Measurements from ENCODE around the gene IQSEC2. TPM values are rescaled to one million over a fixed set of nuclear protein-coding genes. Genes with fewer than 3 reads are reported as not detected.
A peak's percentile ranks its signal among the peaks of the same experiment; 100 is the strongest.

IQSEC2 gene
- 0.14 and 0.21 TPM in 2 replicates for total RNA-seq

DNA sequence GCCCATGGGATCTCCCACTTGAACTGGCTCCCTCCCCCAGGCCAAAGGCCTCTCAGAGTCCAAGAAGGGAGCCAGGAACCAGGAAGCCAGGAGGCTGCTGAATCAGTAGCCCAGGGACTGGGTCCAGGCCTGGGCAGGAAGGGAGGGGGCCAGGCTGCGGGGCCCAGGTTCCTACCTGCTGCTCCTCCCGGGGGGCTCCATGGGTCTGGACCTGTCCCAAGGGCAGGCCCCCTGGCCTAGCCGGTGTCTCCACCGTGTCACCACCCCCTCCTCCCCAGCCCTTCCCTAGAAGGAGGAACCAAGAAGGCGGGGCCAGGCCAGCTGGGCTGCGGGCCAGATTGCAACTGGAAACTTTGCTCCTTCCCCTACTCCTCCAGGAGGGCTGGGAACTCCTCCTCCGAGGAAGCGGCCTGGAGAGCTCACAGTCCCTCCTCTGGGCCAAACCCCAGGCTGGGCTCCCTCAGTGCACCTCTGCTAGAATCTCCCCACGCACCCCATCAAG lies at the start of gene IQSEC2:
Gene IQSEC2 (minus strand): TSS at position 264 of the 502 bp plus-strand sequence.
- Mint-ChIP-seq H3K27me3 (ENCODE audit: low read depth) (no peaks in the 10 kb centered on the region), H3K36me3 (ENCODE audit: low read depth) (no peaks in the 10 kb centered on the region), H3K27ac (no peak within 1 kb of the TSS), H3K4me1 (ENCODE audit: low read depth) (peaks cover 3% of the 10 kb centered on the region), H3K4me3 (ENCODE audit: low read depth) (no peak within 1 kb of the TSS), H3K9me3 (no peaks in the 10 kb centered on the region)
- intact Hi-C loops (cut with micrococcal nuclease): no loop called here
- no peak for DNase-seq (ENCODE audit: low spot score)

- no peak for DNase-seq (ENCODE audit: low spot score)
- Mint-ChIP-seq H3K27me3 (ENCODE audit: low read depth) (peaks cover 38% of the 10 kb centered on the region), H3K4me1 (ENCODE audit: low read depth) (no peaks in the 10 kb centered on the region), H3K4me3 (ENCODE audit: low read depth) (no peak overlapping the region), H3K9me3 (no peaks in the 10 kb centered on the region), H3K27ac (no peak overlapping the region), H3K36me3 (ENCODE audit: low read depth) (no peaks in the 10 kb centered on the region)
- intact Hi-C loops (cut with micrococcal nuclease): no loop called here
Measured at GRCh38 chrX:53330331-53330730, 48.9 kb upstream of the IQSEC2 start.

- Mint-ChIP-seq H3K4me3 (ENCODE audit: low read depth) (no peak overlapping the region), H3K9me3 (no peaks in the 10 kb centered on the region), H3K27ac (no peak overlapping the region), H3K27me3 (ENCODE audit: low read depth) (peaks cover 59% of the 10 kb centered on the region), H3K36me3 (ENCODE audit: low read depth) (no peaks in the 10 kb centered on the region), H3K4me1 (ENCODE audit: low read depth) (peaks cover 12% of the 10 kb centered on the region)
- intact Hi-C loops (cut with micrococcal nuclease): no loop called here
- no peak for DNase-seq (ENCODE audit: low spot score)
Measured at GRCh38 chrX:53324803-53325202, 43.4 kb upstream of the IQSEC2 start.

GRCh38 chrX:53324085-53324484 lies 42.7 kb upstream of the IQSEC2 start:
- intact Hi-C loops (cut with micrococcal nuclease): no loop called here
- no peak overlapping the region for H3K27ac Mint-ChIP-seq
- H3K9me3 Mint-ChIP-seq: no peaks in the 10 kb centered on the region
- H3K36me3 Mint-ChIP-seq (ENCODE audit: low read depth): no peaks in the 10 kb centered on the region
- DNase-seq (ENCODE audit: low spot score): no peak
- H3K4me1 Mint-ChIP-seq (ENCODE audit: low read depth): peaks cover 13% of the 10 kb centered on the region
- H3K27me3 Mint-ChIP-seq (ENCODE audit: low read depth): peaks cover 63% of the 10 kb centered on the region
- H3K4me3 Mint-ChIP-seq (ENCODE audit: low read depth): no peak overlapping the region

- peaks cover 13% of the 10 kb centered on the region for H3K4me1 Mint-ChIP-seq (ENCODE audit: low read depth)
- no peak for DNase-seq (ENCODE audit: low spot score)
- H3K27ac Mint-ChIP-seq: no peak overlapping the region
- H3K27me3 Mint-ChIP-seq (ENCODE audit: low read depth): peaks cover 70% of the 10 kb centered on the region
- no peaks in the 10 kb centered on the region for H3K36me3 Mint-ChIP-seq (ENCODE audit: low read depth)
- intact Hi-C loops (cut with micrococcal nuclease): no loop called here
- no peaks in the 10 kb centered on the region for H3K9me3 Mint-ChIP-seq
- H3K4me3 Mint-ChIP-seq (ENCODE audit: low read depth): no peak overlapping the region
Measured at GRCh38 chrX:53323196-53323595, 41.8 kb upstream of the IQSEC2 start.

DNA sequence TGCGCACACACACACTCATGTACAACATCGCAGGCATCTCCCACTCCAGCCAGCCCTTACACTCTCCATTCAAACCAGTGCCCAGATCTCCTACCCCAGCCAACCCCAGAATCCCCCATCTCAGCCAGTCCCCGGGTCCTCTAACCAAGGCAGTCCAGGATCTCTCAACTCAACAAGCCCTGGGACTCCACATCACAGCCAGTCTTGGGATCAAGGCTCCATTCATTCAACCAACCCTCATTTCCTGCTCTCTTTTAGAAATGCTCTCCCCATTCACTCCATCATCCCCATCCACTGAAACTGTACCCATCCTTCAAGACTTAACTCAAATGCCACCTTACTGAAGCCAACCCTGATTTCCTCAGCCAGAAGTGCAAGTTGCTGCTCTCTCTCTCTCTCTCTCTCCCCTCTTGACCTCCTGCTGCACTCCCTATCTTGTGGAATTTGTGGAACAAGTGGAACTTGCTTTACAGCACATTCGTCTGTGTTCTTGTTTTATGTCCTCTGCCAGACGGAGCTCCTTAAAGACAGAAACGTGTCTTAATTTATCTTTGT lies 40.6 kb upstream of the IQSEC2 start:
- Mint-ChIP-seq H3K9me3 (no peaks in the 10 kb centered on the region), H3K27ac (no peak overlapping the region), H3K4me1 (ENCODE audit: low read depth) (peaks cover 15% of the 10 kb centered on the region), H3K4me3 (ENCODE audit: low read depth) (peak overlapping the region; percentile 69), H3K36me3 (ENCODE audit: low read depth) (no peaks in the 10 kb centered on the region), H3K27me3 (ENCODE audit: low read depth) (peaks cover 69% of the 10 kb centered on the region)
- DNase-seq (ENCODE audit: low spot score): no peak
- intact Hi-C loops (cut with micrococcal nuclease): no loop called here

- Mint-ChIP-seq H3K27ac (no peak overlapping the region), H3K4me1 (ENCODE audit: low read depth) (peaks cover 15% of the 10 kb centered on the region), H3K27me3 (ENCODE audit: low read depth) (peaks cover 68% of the 10 kb centered on the region), H3K4me3 (ENCODE audit: low read depth) (peak overlapping the region; percentile 69), H3K36me3 (ENCODE audit: low read depth) (no peaks in the 10 kb centered on the region), H3K9me3 (no peaks in the 10 kb centered on the region)
- no peak for DNase-seq (ENCODE audit: low spot score)
- intact Hi-C loops (cut with micrococcal nuclease): no loop called here
Measured at GRCh38 chrX:53321230-53321942, 40.0 kb upstream of the IQSEC2 start.

- no peak overlapping the region for H3K4me3 Mint-ChIP-seq (ENCODE audit: low read depth)
- intact Hi-C loops (cut with micrococcal nuclease): no loop called here
- H3K27ac Mint-ChIP-seq: no peak overlapping the region
- no peak for DNase-seq (ENCODE audit: low spot score)
- H3K4me1 Mint-ChIP-seq (ENCODE audit: low read depth): peaks cover 15% of the 10 kb centered on the region
- H3K36me3 Mint-ChIP-seq (ENCODE audit: low read depth): no peaks in the 10 kb centered on the region
- peaks cover 61% of the 10 kb centered on the region for H3K27me3 Mint-ChIP-seq (ENCODE audit: low read depth)
- H3K9me3 Mint-ChIP-seq: no peaks in the 10 kb centered on the region
Measured at GRCh38 chrX:53320543-53321229, 39.3 kb upstream of the IQSEC2 start.

DNA sequence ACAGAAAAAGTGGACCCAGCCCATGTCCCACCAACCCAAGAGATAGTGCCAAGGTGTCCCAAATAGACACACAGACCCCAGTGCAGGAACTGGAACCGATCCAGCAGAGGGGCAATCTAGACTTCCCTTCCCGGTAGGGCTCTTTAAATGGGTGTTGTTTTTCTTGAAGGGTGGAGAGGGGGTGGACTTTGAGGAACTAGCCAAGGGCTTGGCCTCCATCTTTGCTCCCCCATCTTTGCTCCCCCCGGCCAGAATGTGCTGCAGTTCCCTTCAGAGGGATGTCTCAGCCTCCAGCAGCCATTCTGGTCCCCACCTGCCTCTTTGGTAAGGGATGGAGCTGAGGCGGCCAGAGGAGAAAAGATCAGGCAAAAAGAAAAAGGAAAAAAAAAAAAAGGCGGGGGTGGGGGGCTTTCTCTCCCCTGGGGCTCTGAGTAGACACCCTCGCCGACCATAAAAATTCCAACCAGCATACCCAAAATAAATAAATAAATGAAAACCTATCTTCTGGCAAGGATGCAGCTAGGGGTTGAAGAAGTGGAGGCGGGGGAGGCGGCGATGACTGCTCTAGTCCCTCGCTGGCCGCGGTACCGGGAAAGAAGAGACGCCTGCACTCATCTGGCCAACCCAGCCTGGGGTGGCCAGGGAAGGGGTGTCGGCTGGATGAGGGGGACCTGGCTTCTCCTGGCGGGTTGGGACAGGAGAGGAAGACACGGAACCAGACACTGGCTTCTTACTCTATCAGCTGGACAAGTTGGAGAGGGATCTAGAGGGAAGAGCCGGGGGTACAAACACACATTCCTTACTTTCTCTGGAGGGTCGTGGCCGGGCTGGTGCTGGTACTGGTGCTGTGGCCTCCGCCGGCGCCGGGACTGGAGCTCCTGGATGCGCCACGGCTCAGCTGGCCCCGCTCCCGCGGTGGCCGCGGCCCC lies 38.5 kb upstream of the IQSEC2 start:
- Mint-ChIP-seq H3K27me3 (ENCODE audit: low read depth) (peaks cover 56% of the 10 kb centered on the region), H3K9me3 (no peaks in the 10 kb centered on the region), H3K36me3 (ENCODE audit: low read depth) (no peaks in the 10 kb centered on the region), H3K4me1 (ENCODE audit: low read depth) (peaks cover 15% of the 10 kb centered on the region), H3K4me3 (ENCODE audit: low read depth) (peak overlapping the region; percentile 76), H3K27ac (no peak overlapping the region)
- no peak for DNase-seq (ENCODE audit: low spot score)
- intact Hi-C loops (cut with micrococcal nuclease): loop anchor here (10.0 kb wide), 1 partner anchor 55 kb away; no protein-coding TSS in a partner anchor

- Mint-ChIP-seq H3K4me1 (ENCODE audit: low read depth) (peaks cover 15% of the 10 kb centered on the region), H3K36me3 (ENCODE audit: low read depth) (no peaks in the 10 kb centered on the region)
- intact Hi-C loops (cut with micrococcal nuclease): loop anchor here (10.0 kb wide), 1 partner anchor 56 kb away; no protein-coding TSS in a partner anchor
Measured at GRCh38 chrX:53318766-53319353, 37.5 kb upstream of the IQSEC2 start.

GRCh38 chrX:53317365-53318069 lies 36.1 kb upstream of the IQSEC2 start:
- H3K27me3 Mint-ChIP-seq (ENCODE audit: low read depth): peaks cover 37% of the 10 kb centered on the region
- peak; percentile 37 for DNase-seq (ENCODE audit: low spot score)
- intact Hi-C loops (cut with micrococcal nuclease): loop anchor here (1.0 to 10.0 kb wide), 3 partner anchors 57 to 165 kb away; no protein-coding TSS in a partner anchor
- no peaks in the 10 kb centered on the region for H3K36me3 Mint-ChIP-seq (ENCODE audit: low read depth)
- H3K4me3 Mint-ChIP-seq (ENCODE audit: low read depth): no peak overlapping the region
- peaks cover 15% of the 10 kb centered on the region for H3K4me1 Mint-ChIP-seq (ENCODE audit: low read depth)
- no peak overlapping the region for H3K27ac Mint-ChIP-seq
- no peaks in the 10 kb centered on the region for H3K9me3 Mint-ChIP-seq

More at GRCh38 chrX:53318766-53319353, 37.5 kb upstream of the IQSEC2 start:
- no peaks in the 10 kb centered on the region for H3K9me3 Mint-ChIP-seq
- DNase-seq (ENCODE audit: low spot score): no peak
- peaks cover 49% of the 10 kb centered on the region for H3K27me3 Mint-ChIP-seq (ENCODE audit: low read depth)
- peak overlapping the region; percentile 5 for H3K4me3 Mint-ChIP-seq (ENCODE audit: low read depth)
- no peak overlapping the region for H3K27ac Mint-ChIP-seq

All from activated T-helper 2 cell treated with anti-CD3 and anti-CD28 coated beads, Interferon-gamma antibody, Interleukin-2, Interleukin-4, amounts not matched to agents 10 μg/mL and 5 μg/mL and 100 μg/mL, durations not matched to agents 14 hours and 24 hours and 36 hours (primary cell).